SK-N-MC (cell line): ENCODE results near the gene TCF7L1.
"Not testable (repeated sequence)": the region's sequence is repeated elsewhere in the genome, so short reads cannot be mapped to it uniquely, and the experiment has no call there.

Experiments
- DNase-seq: peaks from one replicate; pipeline ENCODE4 v3.0.0-alpha.2; 2011; ENCODE audit warnings: low read depth, low spot score
- H3K27ac ChIP-seq: fragments of 200-600 bp; sonication (generic); 2 replicates; pipeline ENCODE4 v1.5.1; 2016; ENCODE audit warnings: mixed run types
- H3K36me3 ChIP-seq: fragments of 200-600 bp; sonication (generic); 2 replicates; pipeline ENCODE4 v1.6.1; 2017; ENCODE audit warnings: antibody characterized with exemption, low read length, mixed read lengths; ENCODE audit not compliant: insufficient read depth
- H3K4me3 ChIP-seq: fragments of 200-600 bp; sonication (generic); 2 replicates; pipeline ENCODE4 v1.5.1; 2016
- H3K9ac ChIP-seq: fragments of 200-600 bp; sonication (generic); 2 replicates; pipeline ENCODE4 v1.8.0; 2017; ENCODE audit warnings: mixed run types, mixed read lengths; ENCODE audit not compliant: insufficient read length
- H3K9me3 ChIP-seq: fragments of 200-600 bp; sonication (generic); 2 replicates; pipeline ENCODE4 v1.6.1; 2017; ENCODE audit warnings: low read depth, mild to moderate bottlenecking, antibody characterized with exemption, low read length, moderate library complexity, mixed read lengths
- EZH2 ChIP-seq: fragments of 200-600 bp; sonication (generic); IDR thresholded peaks from one replicate; pipeline ENCODE4 v1.6.1; 2017; ENCODE audit warnings: antibody characterized with exemption
- FOXP2 ChIP-seq: optimal IDR thresholded peaks from 2 replicates; pipeline ENCODE3; 2011; ENCODE audit warnings: mild to moderate bottlenecking, moderate library complexity; ENCODE audit not compliant: insufficient read depth; ENCODE audit errors: extremely low read length, control extremely low read depth
- POLR2AphosphoS5 ChIP-seq: IDR thresholded peaks from 2 replicates; pipeline ENCODE4 v1.6.1; 2012; ENCODE audit warnings: mild to moderate bottlenecking, low read depth, low read length, borderline replicate concordance

TCF7L1 gene

DNA sequence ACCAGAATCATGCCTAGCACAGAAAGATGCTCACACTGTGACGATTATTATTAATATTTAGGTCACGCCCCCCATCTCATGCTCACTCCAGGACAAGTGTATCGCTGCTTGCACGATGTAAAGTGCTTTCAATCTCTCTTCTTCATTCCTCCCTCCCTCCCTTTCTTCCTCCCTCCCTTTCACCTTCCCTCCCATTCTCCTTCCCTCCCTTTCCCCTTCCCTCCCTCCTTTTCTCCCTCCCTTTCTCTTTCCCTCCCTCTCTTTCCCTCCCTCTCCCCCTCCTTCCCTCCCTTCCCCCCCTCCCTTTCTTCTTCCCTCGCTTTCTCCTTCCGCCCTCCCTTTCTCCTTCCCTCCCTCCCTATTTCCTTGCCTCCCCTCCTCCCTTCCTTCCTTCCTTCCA, 175.0 kb downstream of the TCF7L1 start:
- no peak for TF ChIP-seq FOXP2
- no peak for TF ChIP-seq POLR2AphosphoS5
- no peak for TF ChIP-seq EZH2
- no peaks in the 10 kb centered on the region; the same call in 1 of the 2 replicates for H3K36me3 ChIP-seq
- H3K4me3 ChIP-seq: no peak overlapping the region
- H3K27ac ChIP-seq: no peak overlapping the region
- no peaks in the 10 kb centered on the region for H3K9me3 ChIP-seq
- no peak for DNase-seq
- H3K9ac ChIP-seq: no peak overlapping the region

DNA sequence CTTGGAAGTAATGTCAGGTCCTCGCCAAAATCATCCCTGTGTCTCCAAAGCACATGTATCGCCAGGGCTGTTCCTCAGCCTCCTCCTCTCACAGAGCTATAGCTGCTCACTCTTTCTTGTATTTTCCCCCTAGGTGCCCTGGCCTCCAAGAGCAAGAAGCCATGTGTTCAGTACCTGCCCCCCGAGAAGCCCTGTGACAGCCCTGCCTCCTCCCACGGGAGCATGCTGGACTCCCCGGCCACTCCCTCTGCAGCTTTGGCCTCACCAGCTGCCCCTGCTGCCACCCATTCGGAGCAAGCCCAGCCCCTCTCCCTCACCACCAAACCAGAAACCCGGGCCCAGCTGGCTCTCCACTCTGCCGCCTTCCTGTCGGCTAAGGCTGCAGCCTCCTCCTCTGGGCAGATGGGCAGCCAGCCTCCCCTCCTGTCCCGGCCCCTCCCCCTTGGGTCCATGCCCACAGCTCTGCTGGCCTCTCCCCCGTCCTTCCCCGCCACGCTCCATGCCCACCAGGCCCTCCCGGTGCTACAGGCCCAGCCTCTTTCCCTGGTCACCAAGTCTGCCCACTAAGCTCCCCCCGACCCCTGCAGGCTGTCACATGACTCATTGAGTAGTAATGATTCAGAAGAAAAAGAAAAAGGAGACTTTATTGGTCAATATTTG, 175.8 kb downstream of the TCF7L1 start:
- no peak overlapping the region for H3K4me3 ChIP-seq
- DNase-seq: no peak
- TF ChIP-seq EZH2 (no peak), POLR2AphosphoS5 (no peak), FOXP2 (no peak)
- no peaks in the 10 kb centered on the region; the same call in 1 of the 2 replicates for H3K36me3 ChIP-seq
- H3K27ac ChIP-seq: no peak overlapping the region
- no peak overlapping the region for H3K9ac ChIP-seq
- no peaks in the 10 kb centered on the region for H3K9me3 ChIP-seq

DNA sequence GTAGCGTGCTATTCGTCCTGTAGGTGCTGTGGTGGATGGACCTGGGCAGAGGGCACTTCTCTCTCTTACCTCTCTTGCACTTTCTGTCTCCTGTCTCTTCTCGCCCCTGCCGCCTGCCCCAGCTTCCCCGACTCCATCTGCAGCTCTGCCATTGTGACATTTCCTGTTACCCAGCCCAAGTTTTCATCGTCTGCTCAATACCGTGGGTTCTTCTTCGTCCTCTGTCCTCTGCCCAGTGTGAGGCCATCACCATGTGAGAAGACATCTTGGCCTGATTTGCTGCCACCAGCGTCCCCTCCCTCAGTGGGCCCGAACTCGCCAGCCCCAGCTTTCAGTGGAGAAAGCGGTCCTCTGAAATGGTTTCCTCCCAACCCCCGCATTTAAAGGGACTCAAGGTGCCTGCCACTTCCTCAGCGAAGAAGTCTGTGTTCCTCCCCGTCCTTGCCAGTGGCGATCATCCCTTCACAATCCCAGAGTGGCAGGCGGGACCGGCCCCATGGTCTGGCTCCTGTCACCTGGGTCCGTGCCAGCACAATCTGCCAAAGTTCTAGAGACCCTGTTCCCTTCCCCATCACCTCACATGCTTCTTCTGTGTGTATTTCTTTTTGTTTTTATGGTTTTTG, 176.6 kb downstream of the TCF7L1 start:
- Histone ChIP-seq H3K36me3 (no peaks in the 10 kb centered on the region; the same call in 1 of the 2 replicates), H3K9ac (no peak overlapping the region), H3K4me3 (no peak overlapping the region), H3K9me3 (no peaks in the 10 kb centered on the region), H3K27ac (no peak overlapping the region)
- no peak for TF ChIP-seq EZH2
- no peak for TF ChIP-seq FOXP2
- no peak for TF ChIP-seq POLR2AphosphoS5
- no peak for DNase-seq

DNA sequence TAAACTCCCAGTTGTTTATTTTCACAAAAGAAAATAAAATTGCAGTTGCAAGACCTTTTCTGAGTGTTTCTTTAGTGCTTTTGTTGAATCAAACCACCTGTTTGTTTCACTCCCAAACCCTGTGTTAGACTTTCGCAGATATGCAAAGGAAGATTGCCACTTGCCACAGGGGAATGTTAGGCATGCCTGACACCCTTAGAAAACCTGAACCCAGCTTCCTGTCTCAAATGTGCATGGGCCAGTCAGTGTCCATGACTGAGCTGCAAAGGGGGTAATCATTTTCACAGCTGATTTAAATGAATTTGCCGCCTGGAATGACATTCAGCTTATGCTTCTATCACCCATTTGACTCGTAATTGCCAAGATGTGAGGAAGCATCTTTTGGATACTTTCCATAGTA, 177.1 kb downstream of the TCF7L1 start:
- TF ChIP-seq EZH2 (no peak), FOXP2 (no peak), POLR2AphosphoS5 (no peak)
- no peak overlapping the region for H3K9ac ChIP-seq
- DNase-seq: no peak

DNA sequence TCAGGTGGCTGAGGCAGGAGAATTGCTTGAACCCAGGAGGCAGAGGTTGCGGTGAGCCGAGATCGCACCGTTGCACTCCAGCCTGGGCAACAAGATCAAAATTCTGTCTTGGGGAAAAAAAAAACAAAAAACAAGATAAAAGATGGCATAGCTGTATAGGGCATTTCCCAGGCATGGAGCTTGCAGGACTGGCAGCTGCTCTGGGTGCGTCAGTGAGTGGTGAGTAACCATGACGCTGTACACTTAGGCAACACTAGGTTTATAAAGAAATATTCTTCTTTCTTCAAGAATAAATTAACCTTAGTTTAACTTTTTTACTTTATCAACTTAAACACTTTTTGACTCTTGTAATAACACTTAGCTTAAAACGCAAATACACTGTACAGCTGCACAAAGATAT, 179.2 kb downstream of the TCF7L1 start:
- H3K27ac ChIP-seq: no peak overlapping the region
- DNase-seq: no peak
- H3K4me3 ChIP-seq: no peak overlapping the region
- no peaks in the 10 kb centered on the region for H3K9me3 ChIP-seq
- no peak for TF ChIP-seq EZH2
- no peak for TF ChIP-seq FOXP2
- TF ChIP-seq POLR2AphosphoS5: no peak
- H3K36me3 ChIP-seq: peaks cover 5% of the 10 kb centered on the region; the same call in 1 of the 2 replicates
- no peak overlapping the region for H3K9ac ChIP-seq

More for the DNA sequence above, 177.1 kb downstream of the TCF7L1 start:
- Histone ChIP-seq H3K4me3 (no peak overlapping the region), H3K27ac (no peak overlapping the region), H3K9me3 (no peaks in the 10 kb centered on the region), H3K36me3 (no peaks in the 10 kb centered on the region; the same call in 1 of the 2 replicates)

DNA sequence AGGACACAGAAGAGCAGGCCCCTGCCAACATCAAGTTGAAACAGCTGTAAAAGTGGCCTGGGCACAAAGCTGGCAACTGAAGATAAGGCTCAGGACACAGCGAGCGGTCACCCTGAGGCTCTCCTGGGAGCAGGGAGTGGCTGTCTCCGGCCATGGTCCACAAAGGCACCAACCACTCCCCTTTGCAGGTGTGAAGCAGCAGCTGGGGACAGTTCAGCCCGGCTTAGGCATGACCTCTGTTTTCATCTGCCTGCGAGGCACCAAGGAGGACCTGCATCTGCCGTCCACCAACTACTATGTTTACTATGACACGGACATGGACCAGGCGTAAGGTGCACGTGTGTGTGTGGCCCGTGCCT, 181.7 kb downstream of the TCF7L1 start:
- Histone ChIP-seq H3K9ac (no peak overlapping the region), H3K27ac (no peak overlapping the region), H3K36me3 (peaks cover 13% of the 10 kb centered on the region; the same call in 1 of the 2 replicates), H3K9me3 (no peaks in the 10 kb centered on the region), H3K4me3 (no peak overlapping the region)
- DNase-seq: no peak
- TF ChIP-seq EZH2: no peak
- TF ChIP-seq FOXP2: no peak
- TF ChIP-seq POLR2AphosphoS5: no peak

DNA sequence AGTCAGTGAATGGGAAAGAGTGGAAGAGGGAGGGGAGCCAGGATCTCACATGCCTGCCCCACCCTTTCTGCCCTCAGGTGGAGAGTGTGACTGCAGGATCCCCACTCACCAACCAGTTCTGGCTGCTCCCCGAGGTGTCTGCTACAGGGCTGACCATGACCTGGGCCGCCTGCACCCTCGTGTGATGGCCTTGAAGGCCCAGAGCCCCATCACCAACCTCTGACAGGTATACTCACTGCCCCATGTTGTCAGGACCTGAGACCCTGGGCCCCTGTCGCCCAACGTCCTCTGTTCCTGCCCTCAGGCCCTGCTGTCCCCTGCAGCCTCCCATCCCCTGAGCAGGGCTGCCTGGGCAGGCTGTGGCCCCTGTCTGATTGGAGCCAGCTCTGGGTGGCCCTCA, 182.7 kb downstream of the TCF7L1 start:
- not testable (repeated sequence) for H3K4me3 ChIP-seq, H3K27ac ChIP-seq, H3K9ac ChIP-seq, DNase-seq, H3K9me3 ChIP-seq
- peaks cover 19% of the 10 kb centered on the region for H3K36me3 ChIP-seq

DNA sequence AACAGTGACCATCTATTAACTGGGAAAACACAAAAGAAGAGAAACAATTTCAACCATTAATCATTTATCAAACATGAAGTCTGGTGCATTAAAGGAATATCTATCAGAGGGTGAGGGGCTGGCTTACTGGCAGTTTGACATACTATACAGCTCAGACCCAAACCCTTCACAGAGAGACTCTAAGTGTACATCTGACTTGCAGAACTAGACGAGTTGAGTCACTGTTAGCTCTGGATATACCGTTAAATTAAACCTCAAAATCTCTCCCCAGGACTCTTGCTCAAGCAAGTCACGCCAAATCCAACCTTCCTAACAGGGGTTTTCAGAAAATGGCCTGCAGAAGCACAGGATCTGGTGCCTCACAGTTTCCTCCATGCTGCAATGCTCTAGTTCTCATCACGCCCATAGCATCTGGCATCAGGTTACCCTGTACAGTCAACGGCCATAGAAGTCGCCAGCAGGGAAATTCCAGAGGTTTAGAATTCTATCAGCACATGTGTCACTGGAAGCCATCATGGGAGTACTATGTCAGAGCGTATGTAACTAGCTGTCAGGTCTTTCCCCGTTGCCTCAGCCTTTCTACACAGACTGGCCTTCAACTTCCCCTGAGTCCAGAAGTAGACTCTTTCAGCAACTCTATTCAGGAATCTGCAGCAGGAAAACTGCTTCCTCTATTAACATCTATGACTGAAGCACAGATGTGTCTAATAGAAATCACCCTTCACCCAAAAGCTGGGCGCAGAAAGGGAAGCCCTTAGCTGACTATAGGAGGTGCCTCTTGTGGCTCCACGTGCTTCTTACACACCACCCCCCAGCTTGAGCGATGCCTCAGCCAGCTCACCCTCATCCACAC, 185.3 kb downstream of the TCF7L1 start:
- no peak for DNase-seq
- no peak overlapping the region for H3K9ac ChIP-seq
- H3K27ac ChIP-seq: no peak overlapping the region
- TF ChIP-seq FOXP2: no peak
- TF ChIP-seq POLR2AphosphoS5: no peak
- TF ChIP-seq EZH2: no peak
- H3K9me3 ChIP-seq: no peaks in the 10 kb centered on the region
- H3K36me3 ChIP-seq: peaks cover 43% of the 10 kb centered on the region
- H3K4me3 ChIP-seq: no peak overlapping the region

DNA sequence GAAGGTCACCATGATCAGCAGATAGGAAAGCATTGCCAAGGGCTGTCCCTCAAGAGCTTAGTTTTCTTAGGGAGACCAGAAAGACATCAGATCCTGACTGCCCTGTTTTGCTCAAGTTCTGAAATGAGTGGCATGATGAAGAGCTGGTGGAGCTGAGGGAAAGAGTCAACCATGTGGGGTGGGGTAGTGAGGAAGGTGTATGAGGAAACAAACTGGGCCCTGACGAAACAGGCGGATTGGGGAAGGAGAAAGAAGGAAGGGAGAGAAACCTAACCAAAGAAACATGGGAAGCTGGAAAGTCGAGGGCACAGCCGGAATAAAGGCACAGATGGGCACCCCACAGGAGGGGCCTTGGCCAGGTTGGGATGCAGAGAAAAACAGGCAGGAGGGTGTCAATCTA, 186.6 kb downstream of the TCF7L1 start:
- Histone ChIP-seq H3K4me3 (no peak overlapping the region), H3K27ac (no peak overlapping the region), H3K36me3 (peaks cover 56% of the 10 kb centered on the region), H3K9ac (no peak overlapping the region), H3K9me3 (no peaks in the 10 kb centered on the region)
- TF ChIP-seq FOXP2: no peak
- no peak for TF ChIP-seq EZH2
- TF ChIP-seq POLR2AphosphoS5: no peak
- DNase-seq: no peak
